ENCODE results near the gene SLC16A8. TPM values are rescaled to one million over a fixed set of nuclear protein-coding genes. Genes with fewer than 3 reads are reported as not detected.

The SLC16A8 gene
- total and polyA plus RNA-seq, 2 experiments from 2014 or later: 0.52 to 0.66 TPM

- H3K27ac Mint-ChIP-seq: no peak overlapping the region
- H3K27me3 ChIP-seq (ENCODE audit: insufficient read depth): no peaks in the 10 kb centered on the region
- ATAC-seq (no peak), DNase-seq (ENCODE audit: low spot score) (no peak)
- peaks cover 17% of the 10 kb centered on the region; the same call in 1 of the 2 replicates for H3K4me1 ChIP-seq (ENCODE audit: insufficient read depth)
- H3K4me3 Mint-ChIP-seq: no peak overlapping the region; the same call in 2 of the 3 replicates
- H3K36me3 Mint-ChIP-seq (ENCODE audit: low read depth): no peaks in the 10 kb centered on the region; the same call in 2 of the 3 replicates
- H3K79me2 ChIP-seq (replicated peaks; ENCODE audit: insufficient read depth): no peaks in the 10 kb centered on the region
- H3K4me1 Mint-ChIP-seq: peaks cover 28% of the 10 kb centered on the region
- H3K9me2 ChIP-seq (ENCODE audit: insufficient read depth): no peaks in the 10 kb centered on the region
- no peaks in the 10 kb centered on the region for H3K36me3 ChIP-seq (ENCODE audit: insufficient read depth)
- no peaks in the 10 kb centered on the region for H4K20me1 ChIP-seq (replicated peaks; ENCODE audit: insufficient read depth)
- peaks cover 26% of the 10 kb centered on the region for H3K27me3 Mint-ChIP-seq (ENCODE audit: insufficient read depth, low read depth, poor library complexity)
- H2AFZ ChIP-seq: no peak overlapping the region
- TF ChIP-seq CTCF (conservative IDR thresholded peaks at IDR 0.05; ENCODE audit: low read depth in 2 of 2) (no peak), POLR2AphosphoS5 (IDR thresholded peaks at IDR 0.05; ENCODE audit: low read depth) (no peak), NANOG (IDR thresholded peaks at IDR 0.05; ENCODE audit: borderline replicate concordance) (no peak), REST (IDR thresholded peaks at IDR 0.05; ENCODE audit: unreplicated experiment) (no peak), STAT1 (IDR thresholded peaks at IDR 0.05; ENCODE audit: unreplicated experiment) (no peak), ZNF114 (CRISPR knock-in tag; IDR thresholded peaks at IDR 0.05) (no peak), ETS1 (IDR thresholded peaks at IDR 0.05) (no peak), EZH2phosphoT487 (IDR thresholded peaks at IDR 0.05; ENCODE audit: unreplicated experiment) (no peak), ZNF331 (CRISPR knock-in tag; IDR thresholded peaks at IDR 0.05; ENCODE audit: low read depth) (no peak), JUNB (IDR thresholded peaks at IDR 0.05; ENCODE audit: unreplicated experiment) (no peak), ZNF462 (CRISPR knock-in tag; IDR thresholded peaks at IDR 0.05) (no peak), CREB1 (CRISPR knock-in tag; IDR thresholded peaks at IDR 0.05; ENCODE audit: low read depth) (no peak), EZH2 (IDR thresholded peaks at IDR 0.05; ENCODE audit: low read depth, unreplicated experiment) (no peak)
- H3K4me3 ChIP-seq: no peak overlapping the region
- H3K9me3 Mint-ChIP-seq: no peaks in the 10 kb centered on the region
- 0 out of 2 replicates have a peak, but pooled peaks cover 3% of the 10 kb centered on the region for H3F3A ChIP-seq (replicated peaks; ENCODE audit: low read depth)
- no peak overlapping the region; the same call in 1 of the 2 replicates for H3K4me2 ChIP-seq
- H3K27ac ChIP-seq (ENCODE audit: low read depth): no peak overlapping the region
Observed at GRCh38 chr22:38032681-38033521, 51.1 kb downstream of the SLC16A8 start.
